Activated CD4-positive, alpha-beta T cell treated with anti-CD3 and anti-CD28 coated beads, Interleukin-10, Interleukin-2, amounts not matched to agents 100 ng/mL and 50 ng/mL, durations not matched to agents 16 hours and 8 hours (primary cell): ENCODE data around the gene SLC31A2.

Experiments used
- DNase-seq: peaks from one replicate; pipeline ENCODE4 v3.0.0-alpha.2; 2020

SLC31A2 gene

GRCh38 chr9:113187929-113188595 is 37.3 kb downstream of the SLC31A2 start:
- DNase-seq, result peak; percentile 11

GRCh38 chr9:113192455-113192854 is 41.6 kb downstream of the SLC31A2 start:
- no peak for DNase-seq

DNA sequence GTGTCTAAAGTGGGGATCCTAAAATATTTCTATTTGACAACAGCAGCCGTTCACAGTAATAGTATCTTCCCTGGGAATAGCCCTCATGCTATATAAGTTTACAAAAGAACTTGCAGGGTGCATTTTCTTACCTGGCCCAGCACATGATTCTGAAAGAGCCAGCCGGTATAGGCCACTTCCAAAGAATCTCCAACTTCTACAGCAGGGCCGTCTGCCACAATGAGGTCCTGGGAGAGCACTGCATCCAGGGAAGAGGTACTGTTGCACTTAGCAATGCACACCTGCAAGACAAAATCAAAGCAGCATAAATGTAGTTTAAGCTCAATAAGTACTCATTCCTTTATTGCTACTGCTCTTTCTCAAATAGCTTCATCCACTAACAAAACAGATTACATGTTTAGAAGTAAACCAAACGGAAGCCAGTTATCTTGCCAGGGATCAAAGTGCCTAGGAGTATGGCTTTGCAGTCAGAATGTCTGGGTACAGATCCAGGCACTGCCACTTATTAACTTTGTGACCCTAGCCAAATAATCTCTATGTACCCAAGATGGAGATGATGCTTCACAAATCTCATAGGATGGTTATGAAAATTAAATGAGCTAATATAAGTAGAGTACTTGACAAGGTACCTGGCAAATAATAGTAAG is 49.0 kb downstream of the SLC31A2 start:
- DNase-seq, result no peak

DNA sequence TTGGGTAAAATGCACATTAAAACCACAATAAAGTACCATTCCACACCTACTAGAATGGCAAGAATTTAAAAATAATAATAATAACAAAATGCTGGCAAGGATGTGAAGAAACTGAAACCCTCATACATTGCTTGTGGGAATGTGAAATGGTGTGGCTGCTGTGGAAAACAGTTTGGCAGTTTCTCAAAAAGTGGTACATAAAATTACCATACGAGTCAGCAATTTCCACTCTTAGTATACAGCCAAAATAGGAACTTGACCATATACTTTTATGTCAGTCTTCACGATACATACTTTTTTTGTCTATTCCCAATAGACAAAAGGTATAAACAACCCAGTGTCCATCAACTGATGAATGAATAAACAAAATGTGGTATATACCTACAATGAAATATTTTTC is 54.6 kb downstream of the SLC31A2 start:
- DNase-seq, result no peak

DNA sequence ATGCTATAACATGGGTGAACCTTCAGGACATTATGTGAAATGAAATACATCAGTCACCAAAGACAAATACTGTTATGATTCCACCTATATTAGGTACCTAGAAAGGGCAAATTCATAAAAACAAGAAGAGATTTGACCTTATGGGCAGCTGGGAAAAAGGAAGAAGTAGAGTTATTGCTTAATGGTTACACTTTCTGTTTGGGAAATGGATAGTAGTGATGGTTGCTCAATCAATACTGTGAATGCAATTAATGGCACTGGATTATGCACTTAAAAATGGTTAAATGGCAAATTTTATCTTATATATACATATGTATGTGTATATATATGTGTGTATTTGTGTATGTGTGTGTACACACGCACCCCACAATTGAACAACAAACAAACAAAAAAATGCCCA is 55.1 kb downstream of the SLC31A2 start:
- no peak for DNase-seq

GRCh38 chr9:113210815-113211214 is 60.0 kb downstream of the SLC31A2 start:
- no peak for DNase-seq
